K562 (cell line): ENCODE measurements around the gene FUBP3. TPM values are rescaled to one million over a fixed set of nuclear protein-coding genes. Genes with fewer than 3 reads are reported as not detected.

Experiments used
- ATAC-seq: fragments of 200-7000 bp; cut with Tn5 transposase; 3 replicates; pipeline ENCODE4 v1.9.1; 2020; ENCODE audit warnings: moderate library complexity
- BruUV-seq: library from RNA; stranded (reverse); fragments of 400-500 nt; replicated peaks from 2 replicates; lab custom pipeline; 2021; lab: Mats Ljungman, UMichigan
- CTCF ChIA-PET: fragments of 300-600 bp; formaldehyde crosslinking; extraction: SDS; loops from one replicate; lab custom pipeline; 2021; ENCODE audit warnings: low intra/inter-chr PET ratio; lab: Yijun Ruan, JAX
- POLR2A ChIA-PET: fragments of 300-600, 350-650 bp; sonication (Branson Sonifier 250); formaldehyde crosslinking; extraction: SDS; loops from one replicate; lab custom pipeline; 2021; ENCODE audit warnings: antibody characterized with exemption, inconsistent platforms; lab: Yijun Ruan, JAX
- DNase-seq, 4 experiments: peaks; one replicate each; pipeline versions ENCODE4 v3.0.0 to v3.0.0-alpha.2; 2011 to 2018; ENCODE audit warnings: low spot score in 3 of 4, mixed read lengths in 3 of 4; ENCODE audit errors: extremely low read depth in 1 of 4
- FAIRE-seq: peaks from 2 replicates; lab custom pipeline; 2011; peaks lifted over from hg19 to GRCh38; lab: Jason Lieb, UNC
- H2AFZ ChIP-seq: 2 replicates; pipeline ENCODE4 v1.6.0; 2011; ENCODE audit warnings: low read depth, low read length, control low read depth, inconsistent platforms
- H3K27ac ChIP-seq: fragments of 200-600 bp; 3 replicates; pipeline ENCODE4 v1.8.0; 2011; ENCODE audit warnings: low read depth, mild to moderate bottlenecking, control low read depth, inconsistent platforms, low read length, moderate library complexity, mixed read lengths; ENCODE audit errors: extremely low read depth
- H3K27me3 ChIP-seq, 2 experiments: fragments of 300-600 bp in 1 of 2; 2 replicates in 1 of 2; 3 replicates in 1 of 2; pipeline versions ENCODE4 v1.6.0 to v1.8.0; 2011; ENCODE audit warnings: inconsistent platforms in 2 of 2, low read length in 2 of 2, mild to moderate bottlenecking in 1 of 2, mixed read lengths in 1 of 2, moderate library complexity in 1 of 2; ENCODE audit not compliant: control insufficient read depth in 2 of 2, insufficient read depth in 2 of 2
- H3K36me3 ChIP-seq: fragments of 300-600 bp; 3 replicates; pipeline ENCODE4 v1.8.0; 2011; ENCODE audit warnings: mild to moderate bottlenecking, low read length, inconsistent platforms; ENCODE audit not compliant: control insufficient read depth, insufficient read depth
- H3K4me1 ChIP-seq, 2 experiments: fragments of 200-600 bp in 1 of 2; replicated peaks in 1 of 2; 2 replicates in 1 of 2; 3 replicates in 1 of 2; pipeline versions ENCODE4 v1.5.1 to v1.8.0; 2011; ENCODE audit warnings: inconsistent platforms in 2 of 2, low read length in 2 of 2, mild to moderate bottlenecking in 1 of 2, mixed read lengths in 1 of 2, moderate library complexity in 1 of 2; ENCODE audit not compliant: control insufficient read depth in 2 of 2, insufficient read depth in 2 of 2
- H3K4me2 ChIP-seq: 2 replicates; pipeline ENCODE4 v1.6.1; 2011; ENCODE audit warnings: low read length, control low read depth, inconsistent platforms, mixed read lengths; ENCODE audit not compliant: insufficient read depth
- H3K4me3 ChIP-seq: fragments of 200-600 bp; sonication (generic), shearing (Covaris generic); 2 replicates; pipeline ENCODE4 v1.5.1; 2016; ENCODE audit warnings: control low read depth, inconsistent platforms
- H3K79me2 ChIP-seq: fragments of 200-600 bp; 3 replicates; pipeline ENCODE4 v1.8.0; 2011; ENCODE audit warnings: low read length, inconsistent platforms; ENCODE audit not compliant: control insufficient read depth, insufficient read depth
- H3K9ac ChIP-seq, 2 experiments: 2 replicates each; pipeline versions ENCODE4 v1.6.0 to v1.6.1; 2011; ENCODE audit warnings: low read depth in 2 of 2, low read length in 2 of 2, control low read depth in 1 of 2, inconsistent platforms in 1 of 2, mild to moderate bottlenecking in 1 of 2, mixed read lengths in 1 of 2; ENCODE audit not compliant: insufficient read depth in 1 of 2
- H3K9me1 ChIP-seq: one replicate; pipeline ENCODE4 v1.6.0; 2011; ENCODE audit warnings: inconsistent platforms, mild to moderate bottlenecking, low read length, moderate library complexity; ENCODE audit not compliant: control insufficient read depth, insufficient read depth
- H3K9me3 ChIP-seq: replicated peaks from 2 replicates; pipeline ENCODE4 v1.5.1; 2011; ENCODE audit warnings: low read depth, low read length, inconsistent platforms; ENCODE audit not compliant: control insufficient read depth, insufficient read depth
- H4K20me1 ChIP-seq: replicated peaks from 2 replicates; pipeline ENCODE4 v1.6.1; 2011; ENCODE audit warnings: low read length, inconsistent platforms, mixed read lengths; ENCODE audit not compliant: control insufficient read depth, insufficient read depth
- BRD4 ChIP-seq: fragments of 200-600 bp; sonication (generic); IDR thresholded peaks from 2 replicates; pipeline ENCODE4 v1.6.1; 2017; ENCODE audit warnings: inconsistent platforms
- CEBPG ChIP-seq, 3 experiments: fragments of 200-800 bp in 1 of 3; sonication (Bioruptor generic) in 1 of 3; sonication (generic) in 1 of 3; formaldehyde crosslinking in 1 of 3; IDR thresholded peaks in 2 of 3; conservative IDR thresholded peaks in 1 of 3; 2 replicates each; pipeline versions ENCODE4 v1.6.1 to v1.8.0; 2016 to 2022; ENCODE audit warnings: missing compliant biosample characterization in 2 of 3, missing genetic modification characterization in 2 of 3, mild to moderate bottlenecking in 1 of 3, missing genetic modification reagents in 1 of 3
- STAT6 ChIP-seq: sonication (generic); formaldehyde crosslinking; IDR thresholded peaks from 2 replicates; pipeline ENCODE4 v1.8.1; 2023; ENCODE audit warnings: mild to moderate bottlenecking, missing genetic modification reagents
- THRA ChIP-seq: fragments of 450-650 bp; IDR thresholded peaks from 2 replicates; pipeline ENCODE4 v1.6.1; 2017; ENCODE audit warnings: mild to moderate bottlenecking, moderate library complexity
- ZNF699 ChIP-seq: fragments of 250-450 bp; sonication (Bioruptor Pico); IDR thresholded peaks from 2 replicates; pipeline ENCODE4 v1.8.0; 2021; ENCODE audit warnings: mild to moderate bottlenecking, moderate library complexity; ENCODE audit not compliant: insufficient replicate concordance
- WGBS: fragments of 100-300 bp; shearing (Covaris generic); methylation state at CpG from one replicate; pipeline ENCODE4 v1.1.6; 2016; ENCODE audit warnings: low coverage, mixed read lengths; ENCODE audit not compliant: insufficient coverage; ENCODE audit errors: missing lambda C conversion rate; 5-methylcytosine and 5-hydroxymethylcytosine counted together
- in situ Hi-C: fragments of 300-500 bp; cut with MboI; formaldehyde crosslinking; loops from 4 replicates; pipeline ENCODE4 v1.15.0; 2018; ENCODE audit warnings: inconsistent platforms, mixed read lengths
- intact Hi-C: fragments of 100-400 bp; cut with micrococcal nuclease; formaldehyde crosslinking; loops from 2 replicates; pipeline ENCODE4 v1.14.2; 2022
- polyA plus RNA-seq, 8 experiments: library from polyadenylated mRNA; depleted of rRNA in 4 of 8; stranded (reverse) in 5 of 8; unstranded in 3 of 8; fragments of >200 nt; fragmentation: Nextera tagmentation in 2 of 8; fragmentation: Illumina TruSeq in 1 of 8; extraction: Ambion mirVana in 2 of 8; extraction: Trizol in 1 of 8; gene quantifications; 2 replicates each; pipeline versions ENCODE4 v1.2.1 to v1.2.3, GENCODE V29; 2011 to 2014; ENCODE audit warnings: inconsistent platforms in 1 of 8, missing spikeins in 1 of 8
- total RNA-seq, 7 experiments: library from RNA; depleted of rRNA in 6 of 7; stranded (reverse); fragments of >200 nt in 6 of 7; fragmentation: Illumina TruSeq in 2 of 7; extraction: Trizol in 2 of 7; gene quantifications; 2 replicates each; pipeline versions ENCODE4 v1.2.1 to v1.2.3, GENCODE V29; 2011 to 2021; ENCODE audit warnings: low replicate concordance in 1 of 7

FUBP3 gene
- total and polyA plus RNA-seq, 9 of the 15 experiments (the other 6 are each of a cell fraction or from before 2014, with no cell fraction given), result 3.0 to 64.0 (median 48.1) TPM

GRCh38 chr9:130660326-130660682 is 80.9 kb downstream of the FUBP3 start:
- 4% methylated on average over 14 of the region's 33 CpGs for WGBS
- no peak for ATAC-seq
- H4K20me1 ChIP-seq, result peaks cover 6% of the 10 kb centered on the region
- no peaks in the 10 kb centered on the region for H3K36me3 ChIP-seq
- FAIRE-seq, result no peak
- peaks cover 0 to 56% of the 10 kb centered on the region in 2 experiments; a peak in 2 of 5 replicates for H3K4me1 ChIP-seq
- no peak overlapping the region for H3K4me3 ChIP-seq
- no peaks in the 10 kb centered on the region for H3K79me2 ChIP-seq
- no peak for DNase-seq
- CTCF ChIA-PET, result no interaction called here
- no peak overlapping the region for H3K27ac ChIP-seq
- no peak overlapping the region for H2AFZ ChIP-seq
- BruUV-seq, result no TSS peak
- no peak overlapping the region for H3K9ac ChIP-seq
- no peaks in the 10 kb centered on the region for H3K9me3 ChIP-seq
- peaks cover 73 to 85% of the 10 kb centered on the region in 2 experiments for H3K27me3 ChIP-seq
- POLR2A ChIA-PET, result no interaction called here
- no peaks in the 10 kb centered on the region for H3K9me1 ChIP-seq
- in situ Hi-C loops, result no loop called here
- intact Hi-C loops, result no loop called here
- TF ChIP-seq ZNF699 (CRISPR knock-in tag), result no peak
- no peak for TF ChIP-seq BRD4
- TF ChIP-seq CEBPG (CRISPR knock-in tag; IDR thresholded peaks at IDR 0.05), result no peak
- no peak for TF ChIP-seq CEBPG (tag; conservative IDR thresholded peaks at IDR 0.05 in 1 of 2, IDR thresholded peaks at IDR 0.05 in 1 of 2)
- no peak for TF ChIP-seq STAT6 (CRISPR knock-in tag)
- TF ChIP-seq THRA, result no peak
- H3K4me2 ChIP-seq, result no peak overlapping the region
